ENCODE measurements around the gene PDGFD.

PDGFD gene

DNA sequence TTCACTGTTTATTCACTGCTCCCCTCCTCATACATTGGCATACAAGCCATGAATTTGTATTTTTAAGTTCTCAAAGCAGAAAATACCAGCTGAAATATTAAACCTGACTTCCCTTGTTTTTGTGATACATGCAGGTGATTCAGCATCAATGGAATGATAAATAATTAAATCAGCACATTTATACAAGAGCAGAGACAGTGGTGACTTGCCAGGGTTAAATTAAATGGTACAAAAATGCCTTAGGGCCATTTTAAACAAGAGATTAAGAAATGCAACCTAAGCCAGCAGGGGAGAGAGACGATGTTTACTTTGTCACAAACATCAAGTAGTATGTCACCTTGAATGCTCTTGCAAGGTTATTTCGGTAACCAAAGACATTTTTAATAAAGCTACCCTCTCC lies 223.4 kb downstream of the PDGFD start:
- no peak for DNase-seq (ENCODE audit: low read depth in 2 of 2)
- H3K4me3 ChIP-seq (replicated peaks in 1 of 2; ENCODE audit: low read depth in 2 of 2, low read length in 2 of 2) = no peak overlapping the region
- TF ChIP-seq, protein P1, sequence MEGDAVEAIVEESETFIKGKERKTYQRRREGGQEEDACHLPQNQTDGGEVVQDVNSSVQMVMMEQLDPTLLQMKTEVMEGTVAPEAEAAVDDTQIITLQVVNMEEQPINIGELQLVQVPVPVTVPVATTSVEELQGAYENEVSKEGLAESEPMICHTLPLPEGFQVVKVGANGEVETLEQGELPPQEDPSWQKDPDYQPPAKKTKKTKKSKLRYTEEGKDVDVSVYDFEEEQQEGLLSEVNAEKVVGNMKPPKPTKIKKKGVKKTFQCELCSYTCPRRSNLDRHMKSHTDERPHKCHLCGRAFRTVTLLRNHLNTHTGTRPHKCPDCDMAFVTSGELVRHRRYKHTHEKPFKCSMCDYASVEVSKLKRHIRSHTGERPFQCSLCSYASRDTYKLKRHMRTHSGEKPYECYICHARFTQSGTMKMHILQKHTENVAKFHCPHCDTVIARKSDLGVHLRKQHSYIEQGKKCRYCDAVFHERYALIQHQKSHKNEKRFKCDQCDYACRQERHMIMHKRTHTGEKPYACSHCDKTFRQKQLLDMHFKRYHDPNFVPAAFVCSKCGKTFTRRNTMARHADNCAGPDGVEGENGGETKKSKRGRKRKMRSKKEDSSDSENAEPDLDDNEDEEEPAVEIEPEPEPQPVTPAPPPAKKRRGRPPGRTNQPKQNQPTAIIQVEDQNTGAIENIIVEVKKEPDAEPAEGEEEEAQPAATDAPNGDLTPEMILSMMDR (IDR thresholded peaks at IDR 0.05; ENCODE audit: low read depth, low read length) = no peak

DNA sequence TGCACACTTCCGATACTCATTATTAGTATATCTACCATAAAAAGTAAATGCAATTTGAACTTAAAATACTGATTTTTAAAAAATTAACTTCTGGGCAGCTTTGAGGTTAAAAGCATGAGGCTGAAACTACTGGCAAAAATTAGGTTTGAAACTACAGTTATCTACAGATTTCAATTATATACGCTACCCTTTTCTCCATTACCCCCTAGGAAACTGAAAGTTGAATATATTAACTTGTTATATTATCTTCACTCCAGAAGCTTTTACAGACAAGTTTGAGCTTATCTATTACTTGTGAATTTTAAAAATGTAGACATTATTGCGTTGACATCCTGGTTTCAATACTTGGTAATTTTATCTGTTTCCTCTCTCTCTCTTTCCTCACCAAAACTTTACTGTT lies 224.3 kb downstream of the PDGFD start:
- TF ChIP-seq, protein P1 (IDR thresholded peaks at IDR 0.05; ENCODE audit: low read depth, low read length) = no peak
- no peak overlapping the region for H3K4me3 ChIP-seq (replicated peaks in 1 of 2; ENCODE audit: low read depth in 2 of 2, low read length in 2 of 2)
- no peak for DNase-seq (ENCODE audit: low read depth in 2 of 2)

DNA sequence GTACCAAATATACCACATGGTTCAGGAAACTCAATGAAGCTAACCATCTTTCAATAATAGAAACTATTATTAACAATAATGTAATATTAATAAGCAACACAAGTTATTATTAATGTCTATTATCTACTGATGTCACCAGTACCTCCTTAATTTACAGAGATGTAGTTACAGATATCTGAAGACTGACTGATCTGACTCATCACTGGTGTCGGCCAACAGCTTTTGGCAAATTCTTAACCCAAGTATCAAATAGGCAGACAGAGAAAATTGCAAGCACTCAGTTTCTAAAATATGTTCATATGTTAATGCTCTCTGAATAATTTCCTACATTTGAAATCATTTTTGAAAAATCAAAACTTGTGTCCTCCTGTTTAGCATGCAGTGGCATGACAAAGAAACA lies 227.9 kb downstream of the PDGFD start:
- no peak overlapping the region for H3K4me3 ChIP-seq (replicated peaks in 1 of 2; ENCODE audit: low read depth in 2 of 2, low read length in 2 of 2)
- TF ChIP-seq, protein P1 (IDR thresholded peaks at IDR 0.05; ENCODE audit: low read depth, low read length) = no peak
- DNase-seq (ENCODE audit: low read depth in 2 of 2) = no peak

DNA sequence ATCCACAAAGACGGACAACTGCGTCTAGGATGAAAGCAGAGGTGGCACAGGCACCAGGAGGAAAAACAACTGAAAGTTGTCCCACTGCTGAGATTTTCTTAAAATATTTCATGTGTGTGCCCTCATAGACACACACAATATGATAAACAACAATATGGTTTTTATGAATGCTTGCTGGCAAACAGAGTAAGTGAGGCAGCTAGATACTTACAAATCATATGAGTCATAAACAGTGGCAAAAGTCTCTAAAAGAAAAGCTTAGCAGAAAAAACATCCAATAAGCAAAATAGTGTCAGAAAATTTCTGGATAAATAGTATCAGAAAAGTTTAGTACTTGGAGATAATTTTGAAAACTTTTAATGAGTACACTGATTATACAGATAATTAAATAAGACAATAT lies 228.7 kb downstream of the PDGFD start:
- no peak overlapping the region for H3K4me3 ChIP-seq (replicated peaks in 1 of 2; ENCODE audit: low read depth in 2 of 2, low read length in 2 of 2)
- TF ChIP-seq, protein P1 (IDR thresholded peaks at IDR 0.05; ENCODE audit: low read depth, low read length) = no peak
- DNase-seq (ENCODE audit: low read depth in 2 of 2) = no peak

DNA sequence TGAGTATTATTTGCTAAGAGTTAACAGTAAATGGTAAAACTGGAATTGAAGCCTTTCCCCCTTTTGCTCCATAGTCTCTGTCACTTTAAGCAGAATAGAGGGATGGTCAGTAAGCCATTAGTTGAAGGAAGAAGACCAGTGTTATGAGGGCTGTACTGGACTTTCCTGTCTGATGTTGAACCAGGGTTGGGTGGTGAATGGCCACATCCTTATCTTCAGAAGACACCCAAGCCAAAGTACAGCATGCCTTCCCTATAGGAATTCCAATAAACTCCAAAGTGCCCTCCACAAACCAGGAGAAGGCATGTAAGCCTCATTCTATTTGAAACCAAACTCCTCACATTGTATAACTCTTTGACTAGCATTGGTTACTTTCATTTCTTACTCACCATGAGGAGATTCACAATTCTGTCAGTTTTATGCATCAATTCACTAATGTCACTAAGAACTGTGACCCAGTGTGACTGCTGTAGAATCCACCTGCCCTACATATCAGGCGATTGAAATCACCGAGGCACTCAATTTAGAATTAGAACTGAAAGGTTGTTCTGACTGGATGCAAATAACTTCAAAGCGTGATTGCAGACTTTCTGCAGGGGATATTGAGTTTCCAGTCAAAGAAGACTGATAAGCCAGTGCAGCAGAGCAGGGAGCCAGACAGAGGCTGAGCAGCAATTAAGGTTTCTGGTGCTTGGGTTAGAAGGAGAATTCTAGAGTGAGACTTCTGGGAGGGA lies 234.6 kb downstream of the PDGFD start:
- TF ChIP-seq, protein P1 (IDR thresholded peaks at IDR 0.05; ENCODE audit: low read depth, low read length) = no peak
- H3K4me3 ChIP-seq (replicated peaks in 1 of 2; ENCODE audit: low read depth in 2 of 2, low read length in 2 of 2) = no peak overlapping the region
- DNase-seq (ENCODE audit: low read depth in 2 of 2) = no peak

DNA sequence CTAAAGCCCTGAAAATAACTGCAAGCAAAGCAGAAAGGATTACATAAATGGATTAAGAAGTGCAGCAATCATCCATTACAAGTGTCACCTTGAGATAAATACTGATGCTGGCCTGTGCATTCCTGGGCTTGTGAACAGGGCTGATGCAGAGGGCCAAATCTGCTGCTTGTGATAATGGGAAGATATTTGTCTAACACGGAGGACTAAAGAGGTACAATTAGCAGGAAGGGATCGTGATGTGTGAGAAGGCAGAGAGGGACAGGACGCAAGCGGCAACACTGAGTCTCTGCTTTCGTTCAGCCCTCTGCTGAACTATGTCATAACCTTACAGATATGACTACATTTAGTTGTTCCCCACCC lies 235.2 kb downstream of the PDGFD start:
- H3K4me3 ChIP-seq (replicated peaks in 1 of 2; ENCODE audit: low read depth in 2 of 2, low read length in 2 of 2) = no peak overlapping the region
- TF ChIP-seq, protein P1 (IDR thresholded peaks at IDR 0.05; ENCODE audit: low read depth, low read length) = no peak
- DNase-seq (ENCODE audit: low read depth in 2 of 2) = no peak

All from cardiac fibroblast (primary cell).